OCI-LY7 (cell line): ENCODE data around the gene MOB3A. TPM values are rescaled to one million over a fixed set of nuclear protein-coding genes. Genes with fewer than 3 reads are reported as not detected.
A peak's percentile ranks its signal among the peaks of the same experiment; 100 is the strongest.

Experiments used
- BruUV-seq: library from RNA; stranded (reverse); fragments of 400-500 nt; replicated peaks from 2 replicates; lab custom pipeline; 2021; lab: Mats Ljungman, UMichigan
- CTCF ChIA-PET: fragments of 300-600 bp; sonication (Branson Sonifier 250); formaldehyde crosslinking; loops from one replicate; lab custom pipeline; 2022; ENCODE audit warnings: antibody characterized with exemption; ENCODE audit not compliant: unreplicated experiment; lab: Charles Lee
- POLR2A ChIA-PET: fragments of 300-600 bp; sonication (Branson Sonifier 250); formaldehyde crosslinking; loops from one replicate; lab custom pipeline; 2022; ENCODE audit warnings: antibody characterized with exemption; lab: Charles Lee
- DNase-seq: peaks from one replicate; pipeline ENCODE4 v3.0.0-alpha.2; 2015; ENCODE audit warnings: low spot score
- H2AFZ ChIP-seq: fragments of 200-600 bp; sonication (generic), shearing (Covaris generic); 2 replicates; pipeline ENCODE4 v1.6.1; 2014; ENCODE audit warnings: mild to moderate bottlenecking, antibody characterized with exemption, low read length, moderate library complexity
- H3K27ac ChIP-seq: fragments of 200-600 bp; sonication (generic); 2 replicates; pipeline ENCODE4 v1.5.1; 2014; ENCODE audit warnings: mixed run types, low read depth, mild to moderate bottlenecking, moderate library complexity, low read length, inconsistent platforms; ENCODE audit not compliant: poor library complexity, severe bottlenecking
- H3K36me3 ChIP-seq: fragments of 200-600 bp; sonication (generic); 2 replicates; pipeline ENCODE4 v1.6.1; 2014; ENCODE audit warnings: mild to moderate bottlenecking, antibody characterized with exemption, low read length, moderate library complexity, mixed read lengths; ENCODE audit not compliant: insufficient read depth
- H3K4me1 ChIP-seq: fragments of 200-600 bp; sonication (generic); 2 replicates; pipeline ENCODE4 v1.5.1; 2014; ENCODE audit warnings: mild to moderate bottlenecking, low read length; ENCODE audit not compliant: insufficient read depth, poor library complexity, severe bottlenecking
- H3K4me2 ChIP-seq: fragments of 200-600 bp; sonication (generic); 2 replicates; pipeline ENCODE4 v1.6.1; 2014; ENCODE audit warnings: mild to moderate bottlenecking, low read length
- H3K4me3 ChIP-seq: fragments of 200-600 bp; sonication (generic); 2 replicates; pipeline ENCODE4 v1.5.1; 2014; ENCODE audit warnings: mild to moderate bottlenecking, low read depth, low read length; ENCODE audit not compliant: poor library complexity, severe bottlenecking
- H3K79me2 ChIP-seq: fragments of 200-600 bp; sonication (generic); 2 replicates; pipeline ENCODE4 v1.6.1; 2016; ENCODE audit warnings: low read depth, mild to moderate bottlenecking, low read length, moderate library complexity, mixed read lengths; ENCODE audit not compliant: insufficient read depth
- H3K9me2 ChIP-seq: fragments of 200-600 bp; sonication (generic); 2 replicates; pipeline ENCODE4 v1.6.1; 2016; ENCODE audit warnings: mild to moderate bottlenecking, low read length, mixed read lengths; ENCODE audit not compliant: insufficient read depth
- H3K9me3 ChIP-seq: fragments of 200-600 bp; sonication (generic); 2 replicates; pipeline ENCODE4 v1.6.1; 2014; ENCODE audit warnings: mild to moderate bottlenecking, mixed run types, low read length, mixed read lengths
- H4K20me1 ChIP-seq: fragments of 200-600 bp; sonication (generic); 2 replicates; pipeline ENCODE4 v1.6.1; 2014; ENCODE audit warnings: mild to moderate bottlenecking, antibody characterized with exemption, low read length, moderate library complexity, mixed read lengths; ENCODE audit not compliant: insufficient read depth
- CTCF ChIP-seq: fragments of 200-600 bp; sonication (generic); conservative IDR thresholded peaks from 2 replicates; pipeline ENCODE4 v1.5.1; 2014; ENCODE audit warnings: mild to moderate bottlenecking, antibody characterized with exemption, low read length, moderate library complexity, mixed read lengths
- EZH2phosphoT487 ChIP-seq: fragments of 200-600 bp; sonication (generic); IDR thresholded peaks from 2 replicates; pipeline ENCODE4 v1.6.1; 2018; ENCODE audit warnings: low read depth, borderline replicate concordance, mild to moderate bottlenecking, mixed run types, antibody characterized with exemption, low read length, moderate library complexity, mixed read lengths
- intact Hi-C: fragments of 100-400 bp; cut with micrococcal nuclease; formaldehyde crosslinking; loops from one replicate; pipeline ENCODE4 v1.10.0; 2022; ENCODE audit not compliant: unreplicated experiment
- total RNA-seq, 2 experiments: library from RNA; depleted of rRNA in 1 of 2; stranded (reverse); fragments of >200 nt in 1 of 2; shearing (Covaris generic) in 1 of 2; gene quantifications; 2 replicates each; pipeline ENCODE4 v1.2.3, GENCODE V29; 2014 to 2022

The MOB3A gene
- total RNA-seq, 2 experiments from 2014 or later = 54.6 to 111 TPM

GRCh38 chr19:2037651-2038255 is 58.4 kb downstream of the MOB3A start:
- H3K36me3 ChIP-seq = peaks cover 50% of the 10 kb centered on the region
- H3K4me2 ChIP-seq = no peak overlapping the region
- peaks cover 21% of the 10 kb centered on the region for H3K4me1 ChIP-seq
- ChIA-PET CTCF (no interaction called here), POLR2A (interaction anchor here (0.7 kb wide), 1 partner anchor 12 kb away, joined by 3 read pairs; no protein-coding TSS in a partner anchor)
- no peaks in the 10 kb centered on the region for H4K20me1 ChIP-seq
- H3K9me2 ChIP-seq = no peaks in the 10 kb centered on the region
- BruUV-seq = TSS peak; percentile 91
- no peak overlapping the region for H3K4me3 ChIP-seq
- H3K9me3 ChIP-seq = no peaks in the 10 kb centered on the region
- no peak for DNase-seq
- no peak overlapping the region for H3K27ac ChIP-seq
- intact Hi-C loops = no loop called here
- TF ChIP-seq EZH2phosphoT487 (no peak), CTCF (no peak)
- 0 out of 2 replicates have a peak, but pooled peaks cover 4% of the 10 kb centered on the region for H3K79me2 ChIP-seq
- no peak overlapping the region for H2AFZ ChIP-seq

GRCh38 chr19:2036424-2036823 is 59.7 kb downstream of the MOB3A start:
- Histone ChIP-seq H3K36me3 (peaks cover 40% of the 10 kb centered on the region), H3K4me2 (no peak overlapping the region), H4K20me1 (no peaks in the 10 kb centered on the region), H3K9me3 (no peaks in the 10 kb centered on the region), H3K9me2 (no peaks in the 10 kb centered on the region), H2AFZ (no peak overlapping the region), H3K4me3 (no peak overlapping the region), H3K27ac (no peak overlapping the region), H3K79me2 (0 out of 2 replicates have a peak, but pooled peaks cover 1% of the 10 kb centered on the region), H3K4me1 (peaks cover 15% of the 10 kb centered on the region)
- intact Hi-C loops = no loop called here
- no peak for DNase-seq
- ChIA-PET CTCF (no interaction called here), POLR2A (no interaction called here)
- TF ChIP-seq CTCF = no peak
- TF ChIP-seq EZH2phosphoT487 = no peak
- BruUV-seq = no TSS peak

GRCh38 chr19:2035590-2035991 is 60.5 kb downstream of the MOB3A start:
- no peak for TF ChIP-seq CTCF
- no peak for TF ChIP-seq EZH2phosphoT487
- ChIA-PET CTCF (interaction anchor here (0.6 to 0.8 kb wide), 2 partner anchors 16 to 135 kb away, joined by 4 to 5 read pairs; no protein-coding TSS in a partner anchor), POLR2A (interaction anchor here (0.7 to 1.2 kb wide), 5 partner anchors 13 to 369 kb away, joined by 3 to 7 read pairs (median 4); no protein-coding TSS in a partner anchor)
- H4K20me1 ChIP-seq = no peaks in the 10 kb centered on the region
- H3K4me1 ChIP-seq = peaks cover 11% of the 10 kb centered on the region
- H3K9me3 ChIP-seq = no peaks in the 10 kb centered on the region
- no peak overlapping the region for H3K4me3 ChIP-seq
- peaks cover 32% of the 10 kb centered on the region for H3K36me3 ChIP-seq
- DNase-seq = no peak
- no peaks in the 10 kb centered on the region for H3K9me2 ChIP-seq
- H2AFZ ChIP-seq = no peak overlapping the region
- H3K79me2 ChIP-seq = no peaks in the 10 kb centered on the region
- H3K27ac ChIP-seq = no peak overlapping the region
- BruUV-seq = no TSS peak
- H3K4me2 ChIP-seq = peak overlapping the region; percentile 36; the same call in 1 of the 2 replicates
- intact Hi-C loops = no loop called here
